SJSA1 (cell line): ENCODE measurements around the gene EGLN1. TPM values are rescaled to one million over a fixed set of nuclear protein-coding genes. Genes with fewer than 3 reads are reported as not detected.

Experiments
- DNase-seq, 2 experiments: peaks; one replicate each; pipeline ENCODE4 v3.0.0-alpha.2; 2015 to 2020; ENCODE audit warnings: low spot score in 2 of 2, low read depth in 1 of 2
- H3K27ac ChIP-seq: fragments of 250-450 bp; sonication (Bioruptor Pico); 2 replicates; pipeline ENCODE4 v1.5.1; 2020; ENCODE audit warnings: mild to moderate bottlenecking, moderate library complexity
- H3K27me3 ChIP-seq: fragments of 250-450 bp; sonication (Bioruptor Pico); replicated peaks from 2 replicates; pipeline ENCODE4 v1.5.1; 2020; ENCODE audit warnings: mild to moderate bottlenecking, moderate library complexity
- H3K36me3 ChIP-seq: fragments of 250-450 bp; sonication (Bioruptor Pico); 2 replicates; pipeline ENCODE4 v1.5.1; 2020; ENCODE audit warnings: mild to moderate bottlenecking
- H3K4me1 ChIP-seq: fragments of 250-450 bp; sonication (Bioruptor Pico); replicated peaks from 2 replicates; pipeline ENCODE4 v1.6.1; 2021; ENCODE audit warnings: mild to moderate bottlenecking
- H3K4me3 ChIP-seq: fragments of 250-450 bp; sonication (Bioruptor Pico); 2 replicates; pipeline ENCODE4 v1.5.1; 2020; ENCODE audit warnings: mild to moderate bottlenecking
- H3K9me3 ChIP-seq: fragments of 250-450 bp; sonication (Bioruptor Pico); replicated peaks from 2 replicates; pipeline ENCODE4 v1.5.1; 2020; ENCODE audit warnings: mild to moderate bottlenecking
- total RNA-seq: library from RNA; depleted of rRNA; stranded (reverse); fragments of >200 nt; shearing (Covaris generic); gene quantifications from 2 replicates; pipeline ENCODE4 v1.2.3, GENCODE V29; 2014

The EGLN1 gene
- total RNA-seq, 1 experiment from 2014 or later: 22.2 TPM

DNA sequence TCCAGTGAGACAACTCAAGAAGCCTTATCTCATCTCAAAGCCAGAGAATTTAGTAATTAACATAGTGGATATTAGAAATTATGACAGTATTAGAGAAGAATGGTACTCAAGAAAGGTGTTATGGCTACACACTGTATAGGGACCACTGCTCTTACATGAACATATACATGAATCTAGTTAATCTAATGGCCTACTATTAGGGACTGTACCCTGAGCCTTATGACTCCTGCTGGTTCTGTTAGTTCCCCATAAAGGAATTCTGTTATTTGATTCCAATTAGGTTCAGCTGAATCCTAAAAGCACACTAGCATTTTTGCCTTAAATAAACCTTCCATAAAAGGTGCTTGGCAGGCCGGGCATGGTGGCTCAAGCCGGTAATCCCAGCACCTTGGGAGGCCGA, 39.7 kb downstream of the EGLN1 start:
- DNase-seq: no peak
- Histone ChIP-seq H3K4me1 (no peaks in the 10 kb centered on the region), H3K9me3 (no peaks in the 10 kb centered on the region), H3K27me3 (no peaks in the 10 kb centered on the region), H3K27ac (no peak overlapping the region), H3K36me3 (no peaks in the 10 kb centered on the region), H3K4me3 (no peak overlapping the region)

DNA sequence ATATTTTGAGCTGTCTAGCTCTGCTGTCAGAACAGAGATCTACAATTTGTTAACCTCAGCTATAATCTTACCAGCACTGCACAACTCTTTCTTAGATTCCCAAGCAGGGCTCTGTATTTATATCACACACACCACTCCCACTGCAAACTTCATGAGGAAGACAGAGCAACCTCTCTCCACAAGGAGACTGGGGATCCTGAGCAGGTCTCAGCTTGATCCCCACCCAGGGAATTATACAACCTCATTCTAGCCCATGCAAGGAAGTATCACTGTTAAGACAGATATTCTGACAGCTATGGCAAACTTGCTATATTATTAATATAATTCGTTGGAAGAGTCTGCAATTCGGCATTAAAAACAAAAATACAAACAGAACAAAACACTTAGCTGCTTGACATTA, 40.4 kb downstream of the EGLN1 start:
- H3K9me3 ChIP-seq: no peaks in the 10 kb centered on the region

DNA sequence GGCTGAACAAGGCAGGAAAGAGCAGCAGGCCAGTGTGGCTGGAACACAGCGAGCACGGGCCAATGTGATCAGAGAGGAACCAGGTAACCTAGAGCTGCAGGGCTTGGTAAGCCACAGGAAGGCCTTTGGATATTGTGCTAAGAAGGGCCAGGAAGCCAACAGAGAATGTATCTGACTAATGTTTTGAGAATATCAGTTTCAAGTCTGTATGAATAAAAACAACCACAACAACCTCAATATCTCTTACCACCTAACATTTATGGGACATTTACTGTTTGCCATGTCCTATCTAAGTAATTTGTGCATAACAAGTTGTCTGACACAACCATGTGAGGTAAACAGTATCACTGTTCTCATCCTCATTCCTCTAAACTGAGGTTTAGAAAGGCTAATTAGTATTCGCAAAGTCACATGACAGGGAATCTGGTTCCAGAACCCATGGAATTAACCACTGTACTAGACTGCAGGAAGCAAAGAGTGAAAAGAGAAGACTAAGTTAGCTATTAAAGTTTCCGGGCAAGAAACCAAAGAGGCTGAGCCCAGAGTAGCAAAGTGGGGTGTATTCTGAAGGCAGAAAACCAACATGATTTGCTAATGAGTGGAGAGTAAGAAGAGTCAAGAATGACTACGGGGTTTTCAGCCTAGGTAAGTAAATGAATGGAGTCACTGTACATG, 45.1 kb downstream of the EGLN1 start:
- no peak overlapping the region for H3K27ac ChIP-seq
- peaks cover 6% of the 10 kb centered on the region; the same call in 1 of the 2 replicates for H3K4me1 ChIP-seq
- H3K27me3 ChIP-seq: no peaks in the 10 kb centered on the region
- DNase-seq: no peak
- H3K9me3 ChIP-seq: no peaks in the 10 kb centered on the region
- H3K4me3 ChIP-seq: no peak overlapping the region
- H3K36me3 ChIP-seq: no peaks in the 10 kb centered on the region; the same call in none of the 2 replicates

More for the DNA sequence above, 40.4 kb downstream of the EGLN1 start:
- H3K27me3 ChIP-seq: no peaks in the 10 kb centered on the region
- no peak for DNase-seq
- H3K27ac ChIP-seq: no peak overlapping the region
- no peak overlapping the region for H3K4me3 ChIP-seq
- 0 out of 2 replicates have a peak, but pooled peaks cover 3% of the 10 kb centered on the region for H3K4me1 ChIP-seq
- no peaks in the 10 kb centered on the region for H3K36me3 ChIP-seq

DNA sequence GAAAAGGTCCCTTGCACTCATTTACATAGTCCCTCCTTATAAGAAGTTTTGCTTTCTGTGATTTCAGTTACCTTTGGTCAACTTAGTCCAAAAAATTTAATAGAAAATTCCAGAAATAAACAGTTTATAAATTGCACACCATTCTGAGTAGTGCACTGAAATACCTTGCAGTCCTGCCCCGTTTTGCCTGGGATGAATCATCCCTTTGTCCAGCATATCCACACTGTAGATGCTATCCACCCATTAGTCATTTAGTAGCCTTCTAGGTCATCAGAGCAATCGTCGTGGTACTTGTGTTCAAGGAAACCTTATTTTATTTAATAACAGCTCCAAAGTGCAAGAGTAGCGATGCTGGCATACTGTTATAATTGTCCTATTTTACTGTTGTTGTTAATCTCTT, 46.0 kb downstream of the EGLN1 start:
- no peaks in the 10 kb centered on the region for H3K9me3 ChIP-seq
- no peaks in the 10 kb centered on the region; the same call in none of the 2 replicates for H3K36me3 ChIP-seq
- H3K4me1 ChIP-seq: peaks cover 6% of the 10 kb centered on the region; the same call in 1 of the 2 replicates
- H3K27me3 ChIP-seq: no peaks in the 10 kb centered on the region
- no peak for DNase-seq
- no peak overlapping the region for H3K4me3 ChIP-seq
- H3K27ac ChIP-seq: no peak overlapping the region

DNA sequence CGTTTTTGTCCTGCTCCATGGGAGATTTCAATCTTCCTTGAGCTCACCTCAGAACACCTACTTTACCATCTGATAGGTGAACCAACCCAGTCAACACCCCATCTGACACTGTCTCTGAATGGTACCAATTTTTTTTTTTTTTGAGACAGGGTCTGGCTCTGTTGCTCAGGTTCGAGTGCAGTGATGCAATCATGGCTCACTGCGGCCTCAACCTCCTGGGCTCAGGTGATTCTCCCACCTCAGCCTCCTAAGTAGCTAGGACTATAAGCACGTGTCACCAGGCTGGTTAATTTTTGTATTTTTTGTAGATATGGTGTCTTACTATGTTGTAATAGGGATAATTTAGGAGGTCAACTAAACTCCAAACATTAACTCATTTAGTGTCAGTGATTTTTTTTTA, 47.7 kb downstream of the EGLN1 start:
- Histone ChIP-seq H3K4me3 (no peak overlapping the region), H3K27ac (no peak overlapping the region), H3K4me1 (peaks cover 6% of the 10 kb centered on the region; the same call in 1 of the 2 replicates), H3K36me3 (no peaks in the 10 kb centered on the region; the same call in none of the 2 replicates), H3K27me3 (no peaks in the 10 kb centered on the region), H3K9me3 (no peaks in the 10 kb centered on the region)
- DNase-seq: no peak

DNA sequence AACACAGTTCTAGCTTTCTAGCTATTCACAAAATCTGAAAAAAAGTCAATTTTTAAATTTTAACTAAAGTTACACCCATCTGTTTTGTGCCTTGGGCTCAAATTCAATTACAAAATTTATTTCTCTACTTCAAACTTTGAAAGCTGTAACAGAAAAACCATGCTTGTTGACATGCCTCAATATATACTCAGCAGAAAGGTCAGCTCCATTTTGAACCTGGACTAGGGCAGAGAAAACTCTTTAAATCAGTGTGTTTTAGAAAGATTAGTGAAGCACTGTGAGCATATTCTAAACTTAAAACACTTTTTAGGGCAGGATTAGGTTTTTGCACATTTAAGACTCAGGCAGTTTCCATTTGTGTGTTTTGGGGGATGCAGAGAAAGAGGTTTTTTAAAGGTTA, 49.6 kb downstream of the EGLN1 start:
- no peak for DNase-seq
- H3K27ac ChIP-seq: no peak overlapping the region
- no peaks in the 10 kb centered on the region; the same call in none of the 2 replicates for H3K36me3 ChIP-seq
- peaks cover 6% of the 10 kb centered on the region; the same call in 1 of the 2 replicates for H3K4me1 ChIP-seq
- H3K9me3 ChIP-seq: no peaks in the 10 kb centered on the region
- no peaks in the 10 kb centered on the region for H3K27me3 ChIP-seq
- no peak overlapping the region for H3K4me3 ChIP-seq

DNA sequence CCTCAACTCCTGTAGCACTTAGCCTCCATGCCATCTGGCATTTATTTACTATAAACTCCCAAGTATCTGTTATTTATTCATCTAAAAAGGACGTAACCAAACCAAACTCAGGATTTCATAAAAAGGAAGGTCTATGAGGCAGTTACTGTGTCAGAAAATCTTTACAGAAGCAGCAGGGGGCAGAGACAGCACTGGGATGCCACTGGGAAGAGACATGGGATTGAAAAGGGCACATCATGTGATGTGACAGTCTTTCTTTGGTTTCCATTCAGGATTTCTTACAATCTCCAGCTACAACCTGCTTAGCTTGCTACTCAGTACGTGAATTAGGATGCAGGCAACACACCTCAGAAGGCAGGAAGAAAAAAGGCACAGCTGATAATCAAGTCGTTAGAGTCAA, 52.8 kb downstream of the EGLN1 start:
- Histone ChIP-seq H3K27ac (no peak overlapping the region), H3K4me1 (no peaks in the 10 kb centered on the region), H3K9me3 (no peaks in the 10 kb centered on the region), H3K27me3 (no peaks in the 10 kb centered on the region), H3K4me3 (no peak overlapping the region), H3K36me3 (no peaks in the 10 kb centered on the region; the same call in none of the 2 replicates)
- no peak for DNase-seq

DNA sequence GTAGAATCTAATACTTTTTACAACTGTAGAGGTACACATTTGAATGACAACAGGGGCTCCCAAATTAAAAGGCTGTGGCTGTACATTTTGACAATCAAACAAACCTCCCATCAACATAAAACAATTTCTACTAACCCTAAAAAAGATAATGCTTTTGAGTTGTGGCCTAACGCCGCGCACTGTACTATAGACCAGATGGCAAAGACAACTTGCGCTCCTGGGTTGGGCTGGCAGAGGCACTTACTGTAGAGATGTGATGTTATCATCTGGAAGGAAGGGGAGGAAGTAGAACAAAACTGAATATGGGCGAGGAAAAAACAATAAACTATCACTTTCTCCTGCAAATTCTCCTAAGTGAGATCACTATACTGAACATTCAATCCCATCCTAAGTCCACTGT, 57.9 kb downstream of the EGLN1 start:
- H3K27me3 ChIP-seq: no peaks in the 10 kb centered on the region
- H3K9me3 ChIP-seq: no peaks in the 10 kb centered on the region
- no peak overlapping the region for H3K4me3 ChIP-seq
- no peak overlapping the region for H3K27ac ChIP-seq
- H3K36me3 ChIP-seq: no peaks in the 10 kb centered on the region; the same call in none of the 2 replicates
- no peak for DNase-seq
- H3K4me1 ChIP-seq: no peaks in the 10 kb centered on the region

DNA sequence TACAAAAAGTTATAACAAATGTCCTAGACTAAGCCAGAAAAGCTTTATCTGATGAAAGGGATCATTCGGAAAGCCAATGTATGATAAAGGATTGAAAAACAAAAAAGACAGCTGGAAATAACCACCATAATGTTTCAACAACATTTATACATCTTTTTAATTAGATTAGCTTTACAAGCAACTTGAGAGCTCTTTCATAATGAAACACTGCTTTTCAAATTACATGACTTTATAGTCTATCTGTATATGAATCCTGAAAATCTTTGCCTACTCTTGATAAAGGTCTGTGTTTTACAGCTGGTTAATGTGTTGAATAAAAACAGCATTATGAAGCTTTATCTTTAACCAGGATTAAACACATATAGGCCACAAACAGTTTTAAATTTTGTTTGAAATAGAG, 58.5 kb downstream of the EGLN1 start:
- H3K27ac ChIP-seq: no peak overlapping the region
- DNase-seq: no peak

DNA sequence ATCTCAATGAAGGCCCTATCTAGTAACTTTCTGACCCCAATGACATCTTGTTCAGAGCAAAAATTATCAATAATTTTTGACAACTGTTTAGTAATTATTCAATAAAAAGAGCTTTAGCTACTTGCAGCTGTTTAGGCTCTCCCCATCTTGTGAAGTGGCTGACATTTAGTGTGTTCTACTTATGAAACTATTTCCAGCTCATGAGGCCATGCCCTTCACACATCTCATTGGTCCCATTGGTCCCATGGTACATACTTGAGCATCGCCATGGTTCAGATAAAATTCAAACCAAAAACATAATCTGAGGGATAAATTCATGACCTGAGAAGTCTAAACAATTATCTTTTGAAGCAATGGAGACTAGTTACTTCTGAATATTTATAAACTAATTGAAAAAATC, 59.8 kb downstream of the EGLN1 start:
- no peak for DNase-seq

More for the DNA sequence above, 58.5 kb downstream of the EGLN1 start:
- H3K9me3 ChIP-seq: no peaks in the 10 kb centered on the region
- H3K4me3 ChIP-seq: no peak overlapping the region
- H3K4me1 ChIP-seq: no peaks in the 10 kb centered on the region
- no peaks in the 10 kb centered on the region; the same call in none of the 2 replicates for H3K36me3 ChIP-seq
- no peaks in the 10 kb centered on the region for H3K27me3 ChIP-seq

DNA sequence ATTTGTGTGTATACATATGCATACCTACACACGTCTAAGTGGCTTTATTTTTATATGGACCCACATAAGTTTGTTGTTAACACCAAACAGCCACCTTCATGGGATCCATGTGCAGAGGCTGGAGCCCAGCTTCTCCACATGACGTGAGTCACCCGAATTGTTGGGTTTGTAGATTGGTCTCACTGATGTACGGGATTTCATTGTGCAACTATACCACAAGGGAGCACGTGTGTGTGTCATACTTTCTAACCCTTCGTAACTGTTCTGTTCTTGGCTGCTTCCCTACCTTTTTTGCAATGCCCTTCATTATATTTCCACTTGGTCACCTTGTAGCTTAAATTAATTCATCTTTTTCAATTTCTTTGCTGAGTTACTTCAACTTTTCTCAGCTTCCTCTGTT, 63.0 kb downstream of the EGLN1 start:
- Histone ChIP-seq H3K36me3 (no peaks in the 10 kb centered on the region; the same call in 1 of the 2 replicates), H3K27me3 (no peaks in the 10 kb centered on the region), H3K27ac (no peak overlapping the region), H3K9me3 (no peaks in the 10 kb centered on the region; the same call in 1 of the 2 replicates), H3K4me3 (no peak overlapping the region), H3K4me1 (no peaks in the 10 kb centered on the region)
- DNase-seq: no peak

More for the DNA sequence above, 59.8 kb downstream of the EGLN1 start:
- Histone ChIP-seq H3K36me3 (no peaks in the 10 kb centered on the region; the same call in none of the 2 replicates), H3K9me3 (no peaks in the 10 kb centered on the region), H3K4me1 (no peaks in the 10 kb centered on the region), H3K4me3 (no peak overlapping the region), H3K27ac (no peak overlapping the region), H3K27me3 (no peaks in the 10 kb centered on the region)

DNA sequence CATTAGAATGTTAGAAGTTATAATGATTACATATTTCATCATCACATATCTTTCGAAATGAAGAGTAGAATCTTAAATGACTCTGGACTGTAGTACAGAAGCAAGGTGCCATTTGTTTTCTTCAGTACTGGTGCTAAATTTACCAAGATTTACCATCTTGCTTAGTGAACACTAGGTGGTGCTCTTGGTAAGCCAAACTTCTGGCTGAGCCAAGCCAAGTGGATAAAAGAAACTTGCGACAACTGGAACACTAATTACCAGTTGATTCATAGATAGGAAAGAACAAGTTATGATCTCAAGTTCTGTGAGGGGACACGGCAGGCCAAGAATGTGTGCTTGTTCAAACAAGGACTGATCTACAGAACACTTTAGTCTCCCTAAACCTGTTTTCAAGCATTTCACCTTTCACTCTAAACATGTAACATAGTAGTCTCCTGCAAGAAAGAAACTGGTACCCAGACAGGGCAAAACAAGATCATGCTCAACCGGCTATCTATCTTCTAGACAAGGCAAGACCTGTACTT, 64.2 kb downstream of the EGLN1 start:
- H3K4me1 ChIP-seq: no peaks in the 10 kb centered on the region
- no peak overlapping the region for H3K27ac ChIP-seq
- peaks cover 5% of the 10 kb centered on the region for H3K36me3 ChIP-seq
- peak in 1 of 2 experiments; percentile 61 for DNase-seq
- H3K4me3 ChIP-seq: no peak overlapping the region
- no peaks in the 10 kb centered on the region; the same call in 1 of the 2 replicates for H3K9me3 ChIP-seq
- H3K27me3 ChIP-seq: no peaks in the 10 kb centered on the region

DNA sequence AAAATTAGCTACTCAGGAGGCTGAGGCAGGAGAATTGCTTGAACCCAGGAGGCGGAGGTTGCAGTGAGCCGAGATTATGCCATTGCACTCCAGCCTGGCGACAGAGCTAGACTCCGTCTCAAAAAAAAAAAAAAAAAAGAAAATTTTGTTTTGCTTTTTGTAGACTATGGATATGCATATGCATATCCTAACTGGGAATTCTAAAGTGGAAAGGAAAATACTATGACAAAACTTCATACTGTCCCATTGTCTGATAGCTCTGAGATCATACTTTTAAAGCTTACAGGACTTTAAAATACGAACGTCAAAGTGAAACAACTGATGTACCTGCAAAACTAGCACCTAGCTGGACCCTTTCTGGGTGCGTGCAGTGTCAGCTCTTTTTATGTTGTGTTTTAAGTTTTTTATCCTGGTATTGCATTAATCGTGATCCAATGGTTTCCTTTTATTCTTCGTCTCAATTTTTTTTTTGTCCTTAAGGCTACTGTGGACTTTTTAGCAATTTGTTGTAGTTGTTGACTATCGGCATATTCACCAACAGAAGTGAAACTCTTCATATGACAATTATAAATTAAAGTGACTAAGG, 64.8 kb downstream of the EGLN1 start:
- DNase-seq: no peak
- Histone ChIP-seq H3K27ac (no peak overlapping the region), H3K27me3 (no peaks in the 10 kb centered on the region), H3K4me3 (no peak overlapping the region), H3K4me1 (no peaks in the 10 kb centered on the region), H3K36me3 (peaks cover 11% of the 10 kb centered on the region), H3K9me3 (no peaks in the 10 kb centered on the region; the same call in 1 of the 2 replicates)

DNA sequence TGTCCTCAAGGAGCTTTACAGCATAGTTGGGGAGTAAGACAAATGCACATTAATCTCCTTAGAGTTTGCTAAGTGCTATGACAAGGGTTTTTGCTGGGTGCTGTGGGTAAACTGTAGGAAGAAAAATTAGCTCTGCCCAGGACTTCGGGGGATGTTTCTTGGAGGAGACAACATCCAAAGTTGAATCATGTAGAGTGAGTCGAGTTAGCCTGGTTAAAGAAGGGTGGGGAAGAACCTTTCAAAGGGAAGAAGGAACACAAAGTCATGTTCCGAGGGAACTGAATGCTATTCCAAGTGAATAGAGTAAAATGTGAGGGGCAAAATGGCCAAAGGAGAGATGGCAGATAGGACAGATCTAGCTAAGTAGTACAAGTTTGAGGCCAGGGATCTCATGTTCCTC, 66.9 kb downstream of the EGLN1 start:
- H3K9me3 ChIP-seq: no peaks in the 10 kb centered on the region; the same call in 1 of the 2 replicates
- peaks cover 29% of the 10 kb centered on the region for H3K36me3 ChIP-seq
- no peak overlapping the region for H3K4me3 ChIP-seq
- no peaks in the 10 kb centered on the region for H3K27me3 ChIP-seq
- no peak for DNase-seq
- H3K27ac ChIP-seq: no peak overlapping the region
- no peaks in the 10 kb centered on the region for H3K4me1 ChIP-seq
